HCT116 (cell line): Measurements from ENCODE around the gene ACO2. TPM values are rescaled to one million over a fixed set of nuclear protein-coding genes. Genes with fewer than 3 reads are reported as not detected.

Experiments
- ATAC-seq: fragments of 200-7000 bp; cut with Tn5 transposase; 2 replicates; pipeline ENCODE4 v1.9.1; 2020; ENCODE audit warnings: mild to moderate bottlenecking, moderate library complexity
- BruUV-seq: library from RNA; stranded (reverse); fragments of 400-500 nt; replicated peaks from 2 replicates; lab custom pipeline; 2021; lab: Mats Ljungman, UMichigan
- CTCF ChIA-PET: fragments of 300-600 bp; sonication (Branson Sonifier 250); formaldehyde crosslinking; loops from one replicate; lab custom pipeline; 2021; ENCODE audit warnings: antibody characterized with exemption; lab: Charles Lee
- POLR2A ChIA-PET: fragments of 300-600, 350-600 bp; sonication (Branson Sonifier 250); formaldehyde crosslinking; loops from one replicate; lab custom pipeline; 2021; ENCODE audit warnings: antibody characterized with exemption; lab: Charles Lee
- RAD21 ChIA-PET, 2 experiments: fragments of 300-600 bp; sonication (Branson Sonifier 250); formaldehyde crosslinking; loops; one replicate each; lab custom pipeline; 2023; ENCODE audit warnings: low total read pairs in 2 of 2; ENCODE audit not compliant: uncharacterized antibody in 2 of 2, unreplicated experiment in 2 of 2, low non-redundant PET in 1 of 2; lab: Charles Lee
- DNase-seq: peaks from one replicate; pipeline ENCODE4 v3.0.0-alpha.2; 2010; ENCODE audit warnings: low read depth, low spot score
- H2AFZ ChIP-seq: fragments of 200-600 bp; shearing (Covaris generic), sonication (generic); 2 replicates; pipeline ENCODE4 v1.6.1; 2017; ENCODE audit warnings: low read depth, mixed run types, mixed read lengths, antibody characterized with exemption, low read length; ENCODE audit not compliant: poor library complexity, severe bottlenecking
- H3K27ac ChIP-seq: 2 replicates; pipeline ENCODE4 v1.5.1; 2012; ENCODE audit warnings: low read depth, low read length
- H3K27me3 ChIP-seq: fragments of 200-600 bp; sonication (generic); 2 replicates; pipeline ENCODE4 v1.6.1; 2016; ENCODE audit warnings: mixed run types, low read length, mixed read lengths; ENCODE audit not compliant: insufficient read depth
- H3K36me3 ChIP-seq, 2 experiments: fragments of 200-500 bp in 1 of 2; fragments of 200-600 bp in 1 of 2; sonication (Bioruptor generic) in 1 of 2; sonication (generic) in 1 of 2; 2 replicates each; pipeline versions ENCODE4 v1.5.1 to v1.6.1; 2014 to 2016; ENCODE audit warnings: low read length in 2 of 2, inconsistent platforms in 1 of 2, mixed read lengths in 1 of 2, mixed run types in 1 of 2; ENCODE audit not compliant: insufficient read depth in 2 of 2, control insufficient read depth in 1 of 2
- H3K4me1 ChIP-seq, 2 experiments: fragments of 200-600 bp in 1 of 2; sonication (generic) in 1 of 2; 2 replicates each; pipeline versions ENCODE4 v1.5.1 to v1.6.1; 2012 to 2017; ENCODE audit warnings: low read length in 2 of 2, inconsistent platforms in 1 of 2, mild to moderate bottlenecking in 1 of 2, mixed read lengths in 1 of 2, mixed run types in 1 of 2, moderate library complexity in 1 of 2; ENCODE audit not compliant: insufficient read depth in 2 of 2, control insufficient read depth in 1 of 2
- H3K4me2 ChIP-seq: fragments of 200-600 bp; sonication (generic); 2 replicates; pipeline ENCODE4 v1.6.1; 2017; ENCODE audit warnings: mixed run types, low read length, mixed read lengths
- H3K4me3 ChIP-seq, 2 experiments: fragments of 200-600 bp in 1 of 2; sonication (generic) in 1 of 2; replicated peaks in 1 of 2; 2 replicates each; pipeline ENCODE4 v1.5.1; 2011 to 2016; ENCODE audit warnings: low read length in 2 of 2, control low read depth in 1 of 2, low read depth in 1 of 2, mild to moderate bottlenecking in 1 of 2, mixed read lengths in 1 of 2, mixed run types in 1 of 2
- H3K79me2 ChIP-seq: fragments of 200-600 bp; sonication (generic); 2 replicates; pipeline ENCODE4 v1.6.1; 2017; ENCODE audit warnings: mild to moderate bottlenecking, mixed run types, low read length, moderate library complexity, mixed read lengths; ENCODE audit not compliant: insufficient read depth
- H3K9ac ChIP-seq: fragments of 200-600 bp; sonication (generic); 2 replicates; pipeline ENCODE4 v1.6.1; 2016; ENCODE audit warnings: low read length, mixed read lengths
- H3K9me2 ChIP-seq: fragments of 200-600 bp; sonication (generic), shearing (Covaris generic); 2 replicates; pipeline ENCODE4 v1.6.1; 2017; ENCODE audit warnings: mixed run types, mild to moderate bottlenecking, moderate library complexity; ENCODE audit not compliant: insufficient read depth
- H3K9me3 ChIP-seq, 2 experiments: fragments of 200-500 bp in 1 of 2; fragments of 200-600 bp in 1 of 2; sonication (Bioruptor generic) in 1 of 2; sonication (generic) in 1 of 2; 2 replicates each; pipeline ENCODE4 v1.6.1; 2014 to 2017; ENCODE audit warnings: low read length in 2 of 2, mixed read lengths in 2 of 2, inconsistent platforms in 1 of 2, low read depth in 1 of 2, mild to moderate bottlenecking in 1 of 2, mixed run types in 1 of 2, moderate library complexity in 1 of 2; ENCODE audit not compliant: control insufficient read depth in 1 of 2, insufficient read depth in 1 of 2
- H4K20me1 ChIP-seq: fragments of 200-600 bp; sonication (generic), shearing (Covaris generic); 2 replicates; pipeline ENCODE4 v1.6.1; 2017; ENCODE audit warnings: mixed run types, mild to moderate bottlenecking, moderate library complexity; ENCODE audit not compliant: insufficient read depth
- ATF3 ChIP-seq: IDR thresholded peaks from 2 replicates; pipeline ENCODE4 v1.6.1; 2012
- CEBPB ChIP-seq: IDR thresholded peaks from 2 replicates; pipeline ENCODE4 v1.6.1; 2012; ENCODE audit warnings: low read depth
- EZH2phosphoT487 ChIP-seq: fragments of 200-600 bp; IDR thresholded peaks from 2 replicates; pipeline ENCODE4 v1.6.1; 2018; ENCODE audit warnings: antibody characterized with exemption, borderline replicate concordance
- JUND ChIP-seq: IDR thresholded peaks from 2 replicates; pipeline ENCODE4 v1.6.1; 2012
- MAX ChIP-seq: IDR thresholded peaks from 2 replicates; pipeline ENCODE4 v1.6.1; 2012
- POLR2AphosphoS5 ChIP-seq: IDR thresholded peaks from 2 replicates; pipeline ENCODE4 v1.6.1; 2011; ENCODE audit warnings: mild to moderate bottlenecking, low read depth, low read length, moderate library complexity
- RAD21 ChIP-seq: IDR thresholded peaks from 2 replicates; pipeline ENCODE4 v1.6.1; 2012; ENCODE audit warnings: low read depth, mild to moderate bottlenecking
- SIN3A ChIP-seq: IDR thresholded peaks from 2 replicates; pipeline ENCODE4 v1.6.1; 2012; ENCODE audit warnings: low read depth
- SP1 ChIP-seq: IDR thresholded peaks from 2 replicates; pipeline ENCODE4 v1.6.1; 2012; ENCODE audit warnings: low read depth
- TCF7L2 ChIP-seq: IDR thresholded peaks from 2 replicates; pipeline ENCODE4 v1.7.0; 2011; ENCODE audit warnings: borderline replicate concordance, inconsistent platforms; ENCODE audit not compliant: insufficient read depth, insufficient read length; ENCODE audit errors: extremely low read depth
- ZBTB33 ChIP-seq: IDR thresholded peaks from 2 replicates; pipeline ENCODE4 v1.6.1; 2011; ENCODE audit warnings: mild to moderate bottlenecking, low read length, moderate library complexity; ENCODE audit not compliant: insufficient replicate concordance; ENCODE audit errors: extremely low read depth
- ZFX ChIP-seq: fragments of 450-650 bp; IDR thresholded peaks from 2 replicates; pipeline ENCODE4 v1.6.1; 2017
- intact Hi-C: fragments of 100-400 bp; cut with micrococcal nuclease; formaldehyde crosslinking; loops from 2 replicates; pipeline ENCODE4 v1.10.0; 2022
- total RNA-seq: library from RNA; stranded (reverse); gene quantifications from one replicate; pipeline ENCODE4 v1.2.1, GENCODE V29; 2021; ENCODE audit not compliant: unreplicated experiment

ACO2 gene
- total RNA-seq, 1 experiment from 2014 or later, result 108 TPM

GRCh38 chr22:41525450-41526225 lies 56.7 kb downstream of the ACO2 start:
- H3K4me1 ChIP-seq, result no peaks in the 10 kb centered on the region
- H4K20me1 ChIP-seq, result peaks cover 9% of the 10 kb centered on the region; the same call in 1 of the 2 replicates
- CTCF ChIA-PET, result interaction anchor here (0.6 to 3.5 kb wide), 3 partner anchors 77 to 123 kb away, joined by 3 to 35 read pairs (median 5); no protein-coding TSS in a partner anchor
- no peaks in the 10 kb centered on the region for H3K27me3 ChIP-seq
- ATAC-seq (peak; percentile 19), DNase-seq (no peak)
- no peak overlapping the region for H3K4me2 ChIP-seq
- no peak overlapping the region for H3K9ac ChIP-seq
- RAD21 ChIA-PET, result no interaction called here
- no TSS peak for BruUV-seq
- no peak overlapping the region for H2AFZ ChIP-seq
- intact Hi-C loops, result no loop called here
- H3K9me3 ChIP-seq, result no peaks in the 10 kb centered on the region
- H3K79me2 ChIP-seq, result peaks cover 5% of the 10 kb centered on the region; the same call in 1 of the 2 replicates
- H3K36me3 ChIP-seq, result peaks cover 26 to 56% of the 10 kb centered on the region in 2 experiments; a peak in 3 of 4 replicates
- no peaks in the 10 kb centered on the region for H3K9me2 ChIP-seq
- TF ChIP-seq SIN3A, result no peak
- no peak for TF ChIP-seq EZH2phosphoT487
- no peak for TF ChIP-seq TCF7L2
- TF ChIP-seq POLR2AphosphoS5, result peak; percentile 53
- TF ChIP-seq JUND, result peak; percentile 16; the same call in 1 of the 2 replicates
- no peak for TF ChIP-seq ZFX
- H3K4me3 ChIP-seq, result no peak overlapping the region
- POLR2A ChIA-PET, result no interaction called here
- H3K27ac ChIP-seq, result peak overlapping the region; percentile 55

- BruUV-seq, result no TSS peak
- ChIA-PET POLR2A (interaction anchor here (0.8 kb wide), 1 partner anchor 123 kb away, joined by 4 read pairs; no protein-coding TSS in a partner anchor), RAD21 (interaction anchor here (0.7 to 1.4 kb wide), 2 partner anchors 122 to 123 kb away, joined by 4 read pairs; no protein-coding TSS in a partner anchor), CTCF (interaction anchor here (0.7 to 3.5 kb wide), 10 partner anchors 9 to 604 kb away, joined by 3 to 35 read pairs (median 4); partner anchors contain the start of genes ACO2, PHF5A, PMM1 and TEF)
- H2AFZ ChIP-seq, result no peak overlapping the region
- no peak for DNase-seq
- H3K9me3 ChIP-seq, result no peaks in the 10 kb centered on the region
- peaks cover 12% of the 10 kb centered on the region; the same call in 1 of the 2 replicates for H3K79me2 ChIP-seq
- H3K4me2 ChIP-seq, result no peak overlapping the region
- TF ChIP-seq SIN3A (no peak), EZH2phosphoT487 (no peak), CEBPB (no peak), SP1 (no peak), RAD21 (no peak), ATF3 (no peak), POLR2AphosphoS5 (no peak), MAX (no peak), ZBTB33 (no peak), ZFX (no peak)
- intact Hi-C loops, result no loop called here
- no peaks in the 10 kb centered on the region for H3K9me2 ChIP-seq
- H3K36me3 ChIP-seq, result peaks cover 27 to 58% of the 10 kb centered on the region in 2 experiments; a peak in 3 of 4 replicates
- peaks cover 9% of the 10 kb centered on the region; the same call in 1 of the 2 replicates for H4K20me1 ChIP-seq
- H3K27ac ChIP-seq, result peak overlapping the region; percentile 55
- no peak overlapping the region for H3K9ac ChIP-seq
- no peak overlapping the region for H3K4me3 ChIP-seq
- H3K4me1 ChIP-seq, result no peaks in the 10 kb centered on the region
- peak; percentile 33 for ATAC-seq
- no peaks in the 10 kb centered on the region for H3K27me3 ChIP-seq
These were observed 57.4 kb downstream of the ACO2 start for GRCh38 chr22:41526226-41526829.
